H1 (cell line): ENCODE data around the gene VPS51. TPM values are rescaled to one million over a fixed set of nuclear protein-coding genes. Genes with fewer than 3 reads are reported as not detected.

ENCODE experiments used
- CHD7 ChIP-seq: fragments of 300-600 bp; sonication (generic); IDR thresholded peaks from 2 replicates; pipeline ENCODE4 v1.7.1; 2012; ENCODE audit warnings: low read length, moderate library complexity, mild to moderate bottlenecking, inconsistent platforms; ENCODE audit not compliant: insufficient replicate concordance
- E2F6 ChIP-seq: IDR thresholded peaks from 2 replicates; pipeline ENCODE4 v1.6.1; 2012; ENCODE audit warnings: inconsistent platforms
- JUN ChIP-seq: IDR thresholded peaks from 2 replicates; pipeline ENCODE4 v1.6.1; 2011; ENCODE audit warnings: low read depth, mild to moderate bottlenecking, improper control_type of control experiment, low read length
- MAX ChIP-seq: IDR thresholded peaks from 2 replicates; pipeline ENCODE4 v1.6.1; 2012; ENCODE audit warnings: inconsistent platforms
- POLR2A ChIP-seq, 2 experiments: IDR thresholded peaks; 1 replicate in 1 of 2; 2 replicates in 1 of 2; pipeline ENCODE4 v1.6.1; 2011; ENCODE audit warnings: low read depth in 2 of 2, low read length in 2 of 2, mild to moderate bottlenecking in 2 of 2; ENCODE audit errors: control extremely low read depth in 1 of 2
- SIRT6 ChIP-seq: IDR thresholded peaks from one replicate; pipeline ENCODE4 v1.7.1; 2012; ENCODE audit warnings: low read length, inconsistent platforms
- SRF ChIP-seq: IDR thresholded peaks from 2 replicates; pipeline ENCODE4 v1.6.1; 2011; ENCODE audit warnings: mild to moderate bottlenecking, low read depth, low read length, moderate library complexity
- YY1 ChIP-seq: IDR thresholded peaks from 2 replicates; pipeline ENCODE4 v1.6.1; 2011; ENCODE audit warnings: low read depth, mild to moderate bottlenecking, low read length
- polyA plus RNA-seq, 7 experiments: library from polyadenylated mRNA; depleted of rRNA in 3 of 7; stranded (reverse) in 5 of 7; unstranded in 2 of 7; fragments of >200 nt in 5 of 7; fragments of 200-250 nt in 2 of 7; gene quantifications; 1 replicate in 5 of 7; 2 replicates in 1 of 7; 4 replicates in 1 of 7; pipeline versions ENCODE4 v1.2.1 to v1.2.3, GENCODE V29; 2011 to 2013; ENCODE audit warnings: missing spikeins in 2 of 7, mixed read lengths in 2 of 7
- total RNA-seq: library from RNA; stranded (reverse); fragmentation: NEBNext Ultra II Directional; extraction: Animal tissue kit (Norgen Biotek cat#: 25700); gene quantifications from 2 replicates; pipeline ENCODE4 v1.2.1, GENCODE V29; 2021

Gene VPS51
- total and polyA plus RNA-seq, 2 of the 8 experiments (the other 6 are each of a cell fraction or from before 2014, with no cell fraction given), result 97.4 to 142 TPM

- TF ChIP-seq CHD7 (no peak), SRF (no peak), MAX (no peak), YY1 (no peak), JUN (no peak), E2F6 (no peak), POLR2A (IDR thresholded peaks at IDR 0.05; ENCODE audit: control extremely low read depth in 1 of 2, low read depth in 2 of 2, low read length in 2 of 2) (no peak), SIRT6 (no peak)
These were observed 42.0 kb upstream of the VPS51 start (continued) for GRCh38 chr11:65053827-65054508.
